ENCODE data around the gene ASIC4. TPM values are rescaled to one million over a fixed set of nuclear protein-coding genes. Genes with fewer than 3 reads are reported as not detected.

Gene ASIC4
- polyA plus RNA-seq, 1 experiment = not detected

GRCh38 chr2:219484343-219485200 lies 29.7 kb upstream of the ASIC4 start:
- H3K9me3 ChIP-seq (ENCODE audit: control insufficient read depth, insufficient read depth, low read length) = no peaks in the 10 kb centered on the region; the same call in 1 of the 2 replicates
- no peaks in the 10 kb centered on the region for H3K27me3 ChIP-seq (ENCODE audit: control insufficient read depth, insufficient read depth, low read length)
- ChIA-PET POLR2A (interaction anchor here (0.6 kb wide), 1 partner anchor 24 kb away, joined by 9 read pairs; no protein-coding TSS in a partner anchor), CTCF (interaction anchor here (0.6 to 5.1 kb wide), 4 partner anchors 8 to 81 kb away, joined by 3 to 32 read pairs (median 12); a partner anchor contains a TSS)
- no peak for TF ChIP-seq CTCF (IDR thresholded peaks at IDR 0.05; ENCODE audit: low read depth, low read length)
- DNase-seq (ENCODE audit: low read depth, low spot score) = no peak
- H3K27ac ChIP-seq (ENCODE audit: low read depth, low read length) = no peak overlapping the region
- no peak overlapping the region for H3K4me3 ChIP-seq (ENCODE audit: low read depth, low read length)

- no peak overlapping the region for H3K4me3 ChIP-seq (ENCODE audit: low read depth, low read length)
- CTCF ChIA-PET = interaction anchor here (1.0 to 5.1 kb wide), 5 partner anchors 9 to 82 kb away, joined by 4 to 32 read pairs (median 6); a partner anchor contains a TSS
- TF ChIP-seq CTCF (IDR thresholded peaks at IDR 0.05; ENCODE audit: low read depth, low read length) = no peak
- H3K27me3 ChIP-seq (ENCODE audit: control insufficient read depth, insufficient read depth, low read length) = no peaks in the 10 kb centered on the region
- H3K27ac ChIP-seq (ENCODE audit: low read depth, low read length) = no peak overlapping the region
- DNase-seq (ENCODE audit: low read depth, low spot score) = no peak
- POLR2A ChIA-PET = interaction anchor here (0.6 kb wide), 1 partner anchor 25 kb away, joined by 9 read pairs; no protein-coding TSS in a partner anchor
- H3K9me3 ChIP-seq (ENCODE audit: control insufficient read depth, insufficient read depth, low read length) = no peaks in the 10 kb centered on the region; the same call in 1 of the 2 replicates
Measured at GRCh38 chr2:219485201-219485580, 29.1 kb upstream of the ASIC4 start.

GRCh38 chr2:219486380-219486959 lies 27.8 kb upstream of the ASIC4 start:
- POLR2A ChIA-PET = interaction anchor here (1.0 kb wide), 1 partner anchor 27 kb away, joined by 3 read pairs; no protein-coding TSS in a partner anchor
- no peak for TF ChIP-seq CTCF (IDR thresholded peaks at IDR 0.05; ENCODE audit: low read depth, low read length)
- CTCF ChIA-PET = interaction anchor here (1.0 to 5.1 kb wide), 7 partner anchors 9 to 83 kb away, joined by 3 to 32 read pairs (median 6); a partner anchor contains a TSS
- no peak overlapping the region for H3K27ac ChIP-seq (ENCODE audit: low read depth, low read length)
- no peak overlapping the region for H3K4me3 ChIP-seq (ENCODE audit: low read depth, low read length)
- no peaks in the 10 kb centered on the region for H3K27me3 ChIP-seq (ENCODE audit: control insufficient read depth, insufficient read depth, low read length)
- no peaks in the 10 kb centered on the region; the same call in 1 of the 2 replicates for H3K9me3 ChIP-seq (ENCODE audit: control insufficient read depth, insufficient read depth, low read length)
- no peak for DNase-seq (ENCODE audit: low read depth, low spot score)

GRCh38 chr2:219488149-219488843 lies 26.0 kb upstream of the ASIC4 start:
- TF ChIP-seq CTCF (IDR thresholded peaks at IDR 0.05; ENCODE audit: low read depth, low read length) = no peak
- H3K27me3 ChIP-seq (ENCODE audit: control insufficient read depth, insufficient read depth, low read length) = no peaks in the 10 kb centered on the region
- POLR2A ChIA-PET = interaction anchor here (0.7 to 1.3 kb wide), 2 partner anchors 10 kb away, joined by 3 to 10 read pairs; partner anchors contain the start of gene GMPPA
- CTCF ChIA-PET = interaction anchor here (0.8 to 5.6 kb wide), 4 partner anchors 12 to 41 kb away, joined by 4 to 26 read pairs (median 8); no protein-coding TSS in a partner anchor
- no peak overlapping the region for H3K27ac ChIP-seq (ENCODE audit: low read depth, low read length)
- H3K9me3 ChIP-seq (ENCODE audit: control insufficient read depth, insufficient read depth, low read length) = no peaks in the 10 kb centered on the region; the same call in 1 of the 2 replicates
- no peak overlapping the region for H3K4me3 ChIP-seq (ENCODE audit: low read depth, low read length)
- no peak for DNase-seq (ENCODE audit: low read depth, low spot score)

Data from AG04450 (cell line).